ENCODE results near the gene ACAP2.
"Not testable (repeated sequence)": the region's sequence is repeated elsewhere in the genome, so short reads cannot be mapped to it uniquely, and the experiment has no call there.

ACAP2 gene

GRCh38 chr3:195443391-195443989, 670 bp upstream of the ACAP2 start:
- DNase-seq: no peak

DNA sequence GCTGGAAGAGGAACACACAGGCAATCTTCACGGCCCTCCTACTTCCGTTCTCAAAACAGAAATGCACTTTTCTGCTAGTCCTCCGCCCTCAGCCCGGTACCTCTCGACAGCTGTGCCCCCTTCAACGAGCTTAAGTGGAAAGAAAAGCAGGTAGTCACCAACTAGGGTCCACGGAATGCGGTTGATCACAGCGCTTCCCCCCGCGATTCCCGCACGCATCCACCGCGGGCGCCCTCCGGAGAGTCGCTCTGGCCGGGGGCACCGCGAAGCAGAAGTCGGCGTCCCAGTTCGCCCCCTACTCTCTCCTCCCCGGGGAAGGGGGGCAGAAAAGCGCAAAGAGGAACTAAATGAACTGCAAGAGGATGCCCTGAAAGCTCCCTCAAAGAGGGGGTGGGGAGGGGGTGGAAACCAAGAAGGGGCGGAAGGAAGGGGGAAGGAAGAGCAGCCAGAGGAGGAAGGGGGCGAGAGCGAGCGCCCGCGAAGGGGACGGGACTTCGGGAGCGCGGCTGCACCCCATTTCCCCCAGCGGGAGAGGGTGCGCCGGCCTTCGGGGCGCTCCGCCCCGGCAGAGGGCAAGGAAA, 738 bp downstream of the ACAP2 start:
- peak in 1 of 2 donors; percentile 42 for DNase-seq

GRCh38 chr3:195441476-195441991, 1.3 kb downstream of the ACAP2 start:
- no peak for DNase-seq

GRCh38 chr3:195441051-195441450, 1.8 kb downstream of the ACAP2 start:
- no peak for DNase-seq

DNA sequence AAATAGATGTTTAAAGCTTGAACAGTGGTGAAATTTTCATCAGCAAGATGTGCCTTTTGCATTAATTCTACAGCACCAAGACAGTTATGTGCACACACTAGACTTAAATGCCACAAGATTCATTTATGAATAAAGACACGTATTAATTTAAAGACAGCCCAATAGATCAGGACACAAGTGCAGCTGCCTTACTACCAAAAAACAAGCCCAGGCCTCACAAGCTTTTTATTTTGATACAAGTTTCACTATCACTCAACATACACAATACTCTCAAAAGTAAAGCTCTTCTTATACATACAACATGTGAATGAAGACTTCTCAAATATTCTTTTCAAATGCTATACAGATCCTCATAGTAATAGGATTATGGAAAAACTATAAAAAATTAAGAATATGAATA, 2.4 kb downstream of the ACAP2 start:
- DNase-seq: no peak

DNA sequence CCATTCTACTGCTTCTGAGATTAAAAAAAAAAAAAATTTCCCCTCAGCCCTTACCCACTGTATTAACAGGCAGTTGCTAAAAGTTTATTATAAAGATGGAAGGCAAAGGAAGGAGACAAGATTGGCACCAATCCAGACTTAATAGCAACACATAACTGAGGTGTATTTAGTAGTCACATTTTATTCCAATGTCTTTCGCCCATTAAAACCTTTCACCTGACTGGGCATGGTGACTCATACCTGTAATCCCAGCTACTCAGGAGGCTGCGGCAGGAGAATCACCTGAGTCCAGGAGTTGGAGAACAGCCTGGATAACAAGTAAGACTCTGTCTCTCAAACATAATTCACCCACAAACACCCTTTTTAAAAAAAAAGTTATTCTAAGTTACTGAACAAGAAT, 4.4 kb downstream of the ACAP2 start:
- DNase-seq: no peak

GRCh38 chr3:195425849-195426248, 17.0 kb downstream of the ACAP2 start:
- DNase-seq: no peak

GRCh38 chr3:195423818-195424217, 19.0 kb downstream of the ACAP2 start:
- DNase-seq: no peak

DNA sequence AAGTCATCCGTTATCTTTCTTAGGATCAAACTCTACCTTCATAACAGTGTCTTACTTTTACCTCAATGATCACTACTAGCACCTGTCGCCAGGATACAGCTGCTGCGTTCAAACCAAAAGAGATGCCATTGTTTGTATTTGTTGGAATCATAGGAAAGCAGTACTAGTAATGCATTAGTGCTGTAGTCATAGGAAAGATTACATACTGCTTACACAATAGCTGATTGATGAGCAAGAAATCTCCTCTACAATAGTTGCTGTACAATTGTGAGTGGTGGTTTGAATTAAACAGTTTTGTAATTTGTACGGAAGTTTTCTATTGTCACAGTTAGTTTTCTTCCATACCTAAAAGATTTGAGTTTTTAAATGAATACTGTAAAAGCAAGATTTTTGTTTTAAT, 21.4 kb downstream of the ACAP2 start:
- DNase-seq: no peak

GRCh38 chr3:195416795-195417194, 26.0 kb downstream of the ACAP2 start:
- no peak for DNase-seq

GRCh38 chr3:195411836-195412235, 31.0 kb downstream of the ACAP2 start:
- no peak for DNase-seq

DNA sequence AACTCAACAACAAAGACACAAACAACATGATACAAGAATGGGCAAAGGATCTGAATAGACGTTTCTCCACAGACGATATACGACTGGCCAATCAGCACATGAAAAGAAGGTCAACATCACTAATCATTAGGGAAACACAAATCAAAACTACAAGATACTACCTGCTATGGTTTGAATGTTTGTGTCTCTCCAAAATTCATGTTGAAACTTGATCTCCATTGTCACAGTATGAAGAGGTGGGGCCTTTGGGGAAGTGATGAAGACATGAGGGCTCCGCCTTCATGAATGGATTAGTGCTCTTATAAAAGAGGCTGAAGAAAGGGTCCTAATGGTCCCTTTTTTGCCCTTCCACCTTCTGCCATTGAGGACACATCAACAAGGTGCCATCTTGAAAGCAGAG, 32.3 kb downstream of the ACAP2 start:
- no peak for DNase-seq

- no peak for DNase-seq
These were observed 35.0 kb downstream of the ACAP2 start for GRCh38 chr3:195407531-195408409.

DNA sequence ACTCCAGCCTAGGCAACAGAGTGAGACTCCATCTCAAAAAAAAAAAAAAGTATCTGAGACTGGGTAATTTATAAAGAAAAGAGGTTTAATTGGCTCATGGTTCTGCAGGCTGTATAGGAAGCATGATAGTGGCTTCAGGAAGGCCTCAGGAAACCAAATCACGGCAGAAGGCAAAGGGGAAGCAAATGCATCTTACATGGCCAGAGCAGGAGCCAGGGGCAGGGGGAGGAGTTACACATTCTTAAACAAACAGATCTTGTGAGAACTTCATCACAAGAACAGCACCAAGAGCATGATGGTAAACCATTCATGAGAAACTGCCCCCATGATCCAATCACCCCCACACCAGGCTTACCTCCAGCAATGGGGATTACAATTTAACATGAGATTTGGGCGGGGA, 37.2 kb downstream of the ACAP2 start:
- DNase-seq: no peak

DNA sequence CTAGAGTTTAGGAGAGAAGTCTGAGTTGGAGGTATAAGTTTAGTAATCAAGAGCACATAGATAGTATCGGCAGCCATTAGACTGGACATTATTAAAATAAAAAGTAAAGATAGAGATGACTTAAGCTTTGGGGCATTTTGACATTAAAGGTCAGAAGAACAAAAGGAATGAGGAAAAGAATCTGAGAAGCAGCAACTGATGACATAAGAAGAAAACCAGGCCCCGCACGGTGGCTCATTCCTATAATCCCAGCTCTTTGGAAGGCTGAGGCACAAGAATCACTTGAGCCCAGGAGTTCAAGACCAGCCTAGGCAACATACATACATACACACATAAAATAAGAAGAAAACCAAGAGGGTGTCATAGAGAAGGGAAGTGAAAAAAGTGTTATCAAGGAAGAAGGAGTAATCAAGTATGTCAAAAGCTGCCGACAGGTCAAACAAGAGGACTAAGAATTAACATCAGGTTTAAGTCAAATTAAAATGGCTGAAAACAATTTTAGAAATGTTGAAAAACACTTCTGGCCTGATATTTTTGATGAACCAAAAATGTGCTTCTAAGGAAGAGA, 38.9 kb downstream of the ACAP2 start:
- DNase-seq: no peak

DNA sequence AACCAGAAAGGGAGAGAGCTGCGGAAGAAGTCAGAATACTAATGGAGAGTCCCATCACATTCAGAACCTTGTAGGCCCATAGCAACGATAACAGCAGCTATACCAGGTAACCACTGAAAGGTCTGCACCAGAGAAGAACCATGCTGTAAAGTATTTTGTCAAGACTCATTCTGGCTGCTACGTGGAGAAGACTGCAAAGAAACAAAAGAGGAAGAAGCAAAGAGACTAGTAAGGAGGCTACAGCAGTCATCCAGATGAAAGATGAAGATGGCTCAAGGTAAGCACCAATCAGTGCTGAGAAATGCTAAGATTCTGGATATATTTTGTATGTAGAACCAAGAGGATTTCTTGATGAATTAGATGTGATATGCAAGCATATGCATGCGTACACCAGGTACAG, 39.6 kb downstream of the ACAP2 start:
- DNase-seq: no peak

- no peak for DNase-seq
These were observed 40.9 kb downstream of the ACAP2 start for GRCh38 chr3:195401943-195402342.

DNA sequence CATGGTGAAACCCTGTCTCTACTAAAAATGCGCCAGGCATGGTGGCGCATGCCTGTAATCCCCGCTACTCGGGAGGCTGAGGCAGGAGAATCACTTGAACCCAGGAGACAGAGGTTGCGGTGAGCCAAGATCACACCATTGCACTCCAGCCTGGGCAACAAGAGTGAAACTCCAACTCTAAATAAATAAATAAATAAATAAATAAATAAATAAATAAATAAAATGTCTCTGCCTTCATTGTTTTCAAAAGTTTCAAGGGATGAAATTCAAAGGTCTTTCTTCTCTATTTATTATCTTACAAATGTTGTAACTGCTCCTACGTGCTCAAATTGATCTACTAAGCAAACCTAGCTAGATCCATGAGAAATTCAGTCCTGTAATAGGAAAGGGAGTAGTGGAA, 44.4 kb downstream of the ACAP2 start:
- DNase-seq: not testable (repeated sequence)

DNA sequence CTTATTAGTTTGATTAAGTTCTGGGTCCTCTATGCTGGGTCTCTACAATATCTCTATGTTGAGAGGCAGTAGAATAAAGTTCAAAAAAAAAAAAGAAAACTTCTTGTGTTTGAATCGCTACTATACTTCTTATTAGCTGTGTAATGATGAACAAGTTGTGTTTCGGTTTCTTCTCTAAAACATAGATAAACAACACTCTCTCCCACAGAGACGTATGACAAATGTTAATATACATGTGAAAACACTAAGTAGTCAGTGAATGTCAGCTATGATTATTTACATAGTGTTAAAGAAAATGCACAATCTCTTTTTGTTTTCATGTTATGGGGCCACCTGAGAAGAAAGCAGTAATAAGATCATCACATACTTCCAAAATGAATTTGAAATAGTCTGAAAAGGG, 45.3 kb downstream of the ACAP2 start:
- no peak for DNase-seq

DNA sequence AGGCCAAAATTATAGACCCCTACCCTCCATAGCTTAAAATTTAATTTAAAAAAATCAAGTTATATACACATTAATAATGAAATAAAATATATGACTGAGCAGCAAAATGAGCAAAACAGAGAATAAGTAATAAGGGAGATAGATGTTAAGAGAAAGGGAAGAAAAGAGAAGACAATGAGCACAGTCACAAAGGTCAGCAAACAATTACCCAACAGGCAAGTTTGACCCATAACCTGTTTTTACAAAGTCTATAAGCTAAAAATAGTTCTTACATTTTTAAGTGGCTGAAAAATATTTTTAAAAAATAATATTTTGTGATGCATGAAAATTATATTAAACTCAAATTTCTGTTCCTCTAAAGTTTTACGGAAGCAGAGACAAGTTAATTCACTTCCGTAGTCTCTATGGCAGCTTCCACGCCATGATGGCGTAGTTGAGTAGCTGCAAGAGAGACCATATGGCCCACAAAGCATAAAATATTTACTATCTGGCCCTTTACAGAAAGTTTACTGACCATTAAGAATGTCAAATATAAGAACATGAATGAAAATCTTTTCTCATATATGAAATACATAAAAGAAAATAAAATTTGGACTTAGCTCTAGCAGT, 47.5 kb downstream of the ACAP2 start:
- DNase-seq: no peak

DNA sequence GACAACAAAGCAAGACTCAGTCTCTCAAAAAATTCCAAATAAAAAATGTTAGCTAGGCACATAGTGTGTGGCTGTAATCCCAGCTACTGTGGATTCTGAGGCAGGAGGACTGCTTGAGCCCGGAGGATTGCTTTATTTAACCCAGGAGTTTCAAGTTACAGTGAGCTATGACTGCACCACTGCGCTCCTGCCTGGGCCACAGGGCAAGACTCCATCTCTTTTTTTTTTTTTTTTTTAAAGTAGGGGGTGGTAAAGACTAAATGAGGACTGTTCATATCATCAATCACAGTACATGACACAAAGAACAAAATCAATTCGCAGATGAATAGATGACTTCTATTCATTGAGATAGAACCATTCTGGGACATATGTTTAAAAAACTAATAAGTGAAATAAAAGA, 48.1 kb downstream of the ACAP2 start:
- no peak for DNase-seq

DNA sequence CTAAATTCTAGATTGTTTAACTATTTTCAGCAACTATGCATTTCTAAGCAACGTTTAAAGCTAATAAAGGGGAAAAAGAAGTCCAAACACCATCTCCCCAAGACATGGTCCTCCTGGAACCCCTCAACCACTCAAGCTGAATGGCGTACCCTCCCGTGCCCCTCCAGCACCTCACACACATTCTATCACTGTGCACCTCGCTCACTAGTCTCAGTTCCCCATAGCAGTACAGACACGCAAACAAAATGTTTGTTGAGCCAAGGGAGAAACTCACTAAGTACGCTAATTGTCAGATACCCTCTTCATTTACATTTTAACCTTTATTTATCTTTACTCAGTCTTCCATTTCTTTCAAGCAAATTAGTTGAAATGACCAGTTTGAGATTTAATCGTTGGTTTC, 48.8 kb downstream of the ACAP2 start:
- no peak for DNase-seq

GRCh38 chr3:195388380-195388779, 54.4 kb downstream of the ACAP2 start:
- no peak for DNase-seq
